ENCODE measurements around the gene SMIM27.
"Not testable (repeated sequence)": the region's sequence is repeated elsewhere in the genome, so short reads cannot be mapped to it uniquely, and the experiment has no call there.

Gene SMIM27

DNA sequence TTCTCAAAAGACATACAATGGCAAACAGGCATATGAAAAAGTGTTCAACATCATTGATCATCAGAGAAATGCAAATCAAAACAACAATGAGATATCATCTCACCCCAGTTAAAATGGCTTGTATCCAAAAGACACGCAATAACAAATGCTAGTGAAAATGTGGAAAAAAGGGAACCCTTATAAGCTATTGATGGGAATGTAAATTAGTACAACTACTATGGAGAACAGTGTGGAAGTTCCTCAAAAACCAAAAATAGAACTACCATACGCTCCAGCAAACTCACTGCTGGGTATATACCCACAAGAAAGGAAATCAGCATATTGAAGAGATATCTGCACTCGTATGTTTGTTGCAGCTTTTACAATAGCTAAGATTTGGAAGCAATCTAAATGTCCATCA lies 46.9 kb downstream of the SMIM27 start:
- not testable (repeated sequence) for DNase-seq (ENCODE audit: low spot score)
